HG02885 (cell line): ENCODE results near the gene SASH1.

Experiments
- ATAC-seq: cut with Tn5 transposase; IDR thresholded peaks from one replicate; pipeline ENCODE4 v1.9.1; 2021; ENCODE audit warnings: mild to moderate bottlenecking; ENCODE audit not compliant: unreplicated experiment, poor library complexity

SASH1 gene

GRCh38 chr6:148533309-148534107 lies 190.9 kb downstream of the SASH1 start:
- no peak for ATAC-seq

- ATAC-seq, result no peak
These were observed 192.2 kb downstream of the SASH1 start for GRCh38 chr6:148534871-148535270.

GRCh38 chr6:148535381-148535780 lies 192.7 kb downstream of the SASH1 start:
- ATAC-seq, result no peak

GRCh38 chr6:148535976-148536375 lies 193.3 kb downstream of the SASH1 start:
- ATAC-seq, result no peak

GRCh38 chr6:148538261-148539190 lies 195.9 kb downstream of the SASH1 start:
- no peak for ATAC-seq

GRCh38 chr6:148543540-148543939 lies 200.9 kb downstream of the SASH1 start:
- ATAC-seq, result no peak

GRCh38 chr6:148544421-148544820 lies 201.8 kb downstream of the SASH1 start:
- no peak for ATAC-seq

GRCh38 chr6:148545901-148546300 lies 203.3 kb downstream of the SASH1 start:
- ATAC-seq, result no peak

GRCh38 chr6:148547110-148547509 lies 204.5 kb downstream of the SASH1 start:
- no peak for ATAC-seq

- ATAC-seq, result no peak
These were observed 205.6 kb downstream of the SASH1 start for GRCh38 chr6:148548065-148548748.

GRCh38 chr6:148548749-148549140 lies 206.1 kb downstream of the SASH1 start:
- no peak for ATAC-seq

GRCh38 chr6:148550569-148550968 lies 207.9 kb downstream of the SASH1 start:
- ATAC-seq, result no peak

- ATAC-seq, result no peak
These were observed 208.6 kb downstream of the SASH1 start for GRCh38 chr6:148551226-148551625.

GRCh38 chr6:148556410-148556809 lies 213.8 kb downstream of the SASH1 start:
- ATAC-seq, result no peak

- peak; percentile 37 for ATAC-seq
These were observed 215.2 kb downstream of the SASH1 start for GRCh38 chr6:148557796-148558321.

GRCh38 chr6:148559848-148560433 lies 217.3 kb downstream of the SASH1 start:
- ATAC-seq, result peak; percentile 91

- ATAC-seq, result no peak
These were observed 219.0 kb downstream of the SASH1 start for GRCh38 chr6:148561629-148562028.

- no peak for ATAC-seq
These were observed 220.4 kb downstream of the SASH1 start for GRCh38 chr6:148563066-148563465.

GRCh38 chr6:148564494-148565035 lies 221.9 kb downstream of the SASH1 start:
- ATAC-seq, result no peak
